Stimulated activated CD4-positive, alpha-beta T cell treated with anti-CD3 and anti-CD28 coated beads, Interleukin-12 subunit alpha, Interleukin-12 subunit beta, amount 100 ng/mL, for 48 hours (primary cell): Measurements from ENCODE around the gene CHMP1A.
"Not testable (repeated sequence)": the region's sequence is repeated elsewhere in the genome, so short reads cannot be mapped to it uniquely, and the experiment has no call there.

ENCODE experiments used
- DNase-seq, 3 donors: peaks; one replicate each; pipeline ENCODE4 v3.0.0-alpha.2; 2020; ENCODE audit warnings: low read depth in 2 of 3, low spot score in 1 of 3

Gene CHMP1A

GRCh38 chr16:89657442-89658220, at the start of gene CHMP1A, which contains the start of gene SPATA33:
Gene CHMP1A (minus strand): TSS chr16:89657708. CDS start chr16:89657588, 120 bp downstream.
Gene SPATA33 (plus strand): TSS chr16:89657836. CDS start chr16:89657912, 76 bp downstream.
- peak; percentile 83 to 92 (median 90) for DNase-seq

- no peak for DNase-seq
Measured at GRCh38 chr16:89706518-89707260, 49.2 kb upstream of the CHMP1A start.

- DNase-seq = no peak
Measured at GRCh38 chr16:89705006-89705405, 47.5 kb upstream of the CHMP1A start.

GRCh38 chr16:89704281-89704680, 46.8 kb upstream of the CHMP1A start:
- no peak for DNase-seq

GRCh38 chr16:89701425-89702406, 44.2 kb upstream of the CHMP1A start, which contains the start of gene SPATA2L:
Gene SPATA2L (minus strand): TSS chr16:89701705. CDS start chr16:89701232, 473 bp downstream.
- peak; percentile 94 to 95 (median 95) for DNase-seq

GRCh38 chr16:89700649-89701424, 43.3 kb upstream of the CHMP1A start:
- DNase-seq = no peak

GRCh38 chr16:89700100-89700648, 42.7 kb upstream of the CHMP1A start:
- DNase-seq = peak; percentile 91 to 97 (median 94)

GRCh38 chr16:89699629-89700099, 42.2 kb upstream of the CHMP1A start:
- not testable (repeated sequence) for DNase-seq

- not testable (repeated sequence) for DNase-seq
Measured at GRCh38 chr16:89698717-89699116, 41.2 kb upstream of the CHMP1A start.

- DNase-seq = no peak
Measured at GRCh38 chr16:89697616-89698331, 40.3 kb upstream of the CHMP1A start.

GRCh38 chr16:89697161-89697615, 39.7 kb upstream of the CHMP1A start:
- no peak for DNase-seq

GRCh38 chr16:89696670-89697128, 39.2 kb upstream of the CHMP1A start:
- DNase-seq = no peak

GRCh38 chr16:89695875-89696669, 38.6 kb upstream of the CHMP1A start:
- DNase-seq = no peak

GRCh38 chr16:89695086-89695874, 37.8 kb upstream of the CHMP1A start:
- no peak for DNase-seq

GRCh38 chr16:89694784-89695085, 37.2 kb upstream of the CHMP1A start:
- not testable (repeated sequence) for DNase-seq

- no peak for DNase-seq
Measured at GRCh38 chr16:89693931-89694783, 36.6 kb upstream of the CHMP1A start.
